Nephron progenitor cell (in vitro differentiated cells): ENCODE data around the gene SLC16A5.
"Not testable (repeated sequence)": the region's sequence is repeated elsewhere in the genome, so short reads cannot be mapped to it uniquely, and the experiment has no call there.

Source experiments
- DNase-seq: peaks from one replicate; pipeline ENCODE4 v3.0.0; 2021
- H3K27ac Mint-ChIP-seq: 2 replicates; pipeline ENCODE4 v1.8.0; 2021; ENCODE audit warnings: mild to moderate bottlenecking, moderate library complexity, mixed read lengths
- H3K27me3 Mint-ChIP-seq: 2 replicates; pipeline ENCODE4 v1.8.0; 2021; ENCODE audit warnings: mild to moderate bottlenecking, low read depth, mixed read lengths; ENCODE audit not compliant: poor library complexity
- H3K36me3 Mint-ChIP-seq: 2 replicates; pipeline ENCODE4 v1.8.0; 2021; ENCODE audit warnings: low read depth, mixed read lengths
- H3K4me1 Mint-ChIP-seq: 2 replicates; pipeline ENCODE4 v1.8.0; 2021; ENCODE audit warnings: mixed read lengths
- H3K4me3 Mint-ChIP-seq: 2 replicates; pipeline ENCODE4 v1.8.0; 2021; ENCODE audit warnings: mild to moderate bottlenecking, moderate library complexity, mixed read lengths
- H3K9me3 Mint-ChIP-seq: 2 replicates; pipeline ENCODE4 v1.8.0; 2021; ENCODE audit warnings: mild to moderate bottlenecking, moderate library complexity, mixed read lengths
- CTCF ChIP-seq: fragments of 200-600 bp; sonication (generic); IDR thresholded peaks from 2 replicates; pipeline ENCODE4 v1.5.0; 2021; ENCODE audit warnings: antibody characterized with exemption

Gene SLC16A5

GRCh38 chr17:75067856-75068255 lies 19.9 kb upstream of the SLC16A5 start:
- no peak for TF ChIP-seq CTCF
- H3K4me3 Mint-ChIP-seq: no peak overlapping the region
- H3K4me1 Mint-ChIP-seq: peaks cover 10% of the 10 kb centered on the region
- no peak overlapping the region for H3K27ac Mint-ChIP-seq
- peaks cover 20% of the 10 kb centered on the region for H3K36me3 Mint-ChIP-seq
- H3K27me3 Mint-ChIP-seq: no peaks in the 10 kb centered on the region
- no peaks in the 10 kb centered on the region for H3K9me3 Mint-ChIP-seq
- DNase-seq: no peak

- Mint-ChIP-seq H3K36me3 (peaks cover 14% of the 10 kb centered on the region), H3K9me3 (no peaks in the 10 kb centered on the region), H3K4me1 (peaks cover 15% of the 10 kb centered on the region), H3K27me3 (no peaks in the 10 kb centered on the region), H3K4me3 (no peak overlapping the region), H3K27ac (peak overlapping the region; percentile 50)
- TF ChIP-seq CTCF: no peak
- no peak for DNase-seq
Measured at GRCh38 chr17:75068750-75069149, 19.0 kb upstream of the SLC16A5 start.

GRCh38 chr17:75069783-75070182 lies 18.0 kb upstream of the SLC16A5 start:
- Mint-ChIP-seq H3K4me3 (no peak overlapping the region), H3K27ac (no peak overlapping the region), H3K36me3 (peaks cover 5% of the 10 kb centered on the region), H3K4me1 (peaks cover 17% of the 10 kb centered on the region), H3K27me3 (no peaks in the 10 kb centered on the region), H3K9me3 (no peaks in the 10 kb centered on the region)
- no peak for DNase-seq
- TF ChIP-seq CTCF: no peak

GRCh38 chr17:75071478-75072271 lies 16.1 kb upstream of the SLC16A5 start:
- H3K27me3 Mint-ChIP-seq, H3K9me3 Mint-ChIP-seq, H3K4me3 Mint-ChIP-seq, DNase-seq, H3K36me3 Mint-ChIP-seq, H3K27ac Mint-ChIP-seq: not testable (repeated sequence)
- peaks cover 13% of the 10 kb centered on the region for H3K4me1 Mint-ChIP-seq

- not testable (repeated sequence) for H3K4me3 Mint-ChIP-seq, H3K36me3 Mint-ChIP-seq, H3K27me3 Mint-ChIP-seq, DNase-seq, H3K27ac Mint-ChIP-seq, H3K9me3 Mint-ChIP-seq
- H3K4me1 Mint-ChIP-seq: peaks cover 16% of the 10 kb centered on the region
Measured at GRCh38 chr17:75072909-75073308, 14.8 kb upstream of the SLC16A5 start.

GRCh38 chr17:75073618-75074047 lies 14.1 kb upstream of the SLC16A5 start:
- no peak overlapping the region for H3K4me3 Mint-ChIP-seq
- no peak for TF ChIP-seq CTCF
- peaks cover 22% of the 10 kb centered on the region for H3K4me1 Mint-ChIP-seq
- no peak overlapping the region for H3K27ac Mint-ChIP-seq
- H3K36me3 Mint-ChIP-seq: no peaks in the 10 kb centered on the region
- no peak for DNase-seq
- no peaks in the 10 kb centered on the region for H3K9me3 Mint-ChIP-seq
- no peaks in the 10 kb centered on the region for H3K27me3 Mint-ChIP-seq

- Mint-ChIP-seq H3K27ac (no peak overlapping the region), H3K36me3 (no peaks in the 10 kb centered on the region), H3K4me3 (no peak overlapping the region), H3K9me3 (no peaks in the 10 kb centered on the region), H3K27me3 (no peaks in the 10 kb centered on the region), H3K4me1 (peaks cover 30% of the 10 kb centered on the region)
- DNase-seq: no peak
- TF ChIP-seq CTCF: no peak
Measured at GRCh38 chr17:75074532-75074931, 13.2 kb upstream of the SLC16A5 start.
